PC-9 (cell line): ENCODE measurements around the gene ARHGAP42.

Experiments used
- EZH2 ChIP-seq: fragments of 200-600 bp; sonication (generic); IDR thresholded peaks from 2 replicates; pipeline ENCODE4 v1.8.0; 2017; ENCODE audit warnings: antibody characterized with exemption, low read depth
- TF ChIP-seq, protein P1 (sequence below): fragments of 200-600 bp; sonication (generic); conservative IDR thresholded peaks from 2 replicates; pipeline ENCODE4 v1.6.1; 2017; ENCODE audit warnings: mixed run types, antibody characterized with exemption, mild to moderate bottlenecking, moderate library complexity

DNA sequence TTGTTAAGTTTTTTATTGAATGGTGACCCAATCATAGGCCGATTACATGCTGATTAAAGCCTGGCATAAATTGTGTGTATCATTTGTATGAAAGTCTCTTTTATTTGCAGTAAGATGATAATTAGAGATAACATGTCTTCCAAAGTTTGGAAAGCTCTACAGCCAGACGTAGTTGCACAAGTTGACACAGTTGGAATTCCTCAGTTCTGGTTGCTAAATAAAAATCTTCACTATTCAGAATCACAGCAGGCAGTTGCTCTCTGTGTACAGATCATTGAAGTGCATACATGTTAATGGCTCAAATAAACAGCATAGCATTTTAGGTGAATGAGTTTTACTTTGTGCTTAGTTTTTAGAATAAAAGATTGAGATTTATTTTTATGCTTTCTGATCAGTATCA lies 69.5 kb downstream of the ARHGAP42 start:
- TF ChIP-seq, protein P1, sequence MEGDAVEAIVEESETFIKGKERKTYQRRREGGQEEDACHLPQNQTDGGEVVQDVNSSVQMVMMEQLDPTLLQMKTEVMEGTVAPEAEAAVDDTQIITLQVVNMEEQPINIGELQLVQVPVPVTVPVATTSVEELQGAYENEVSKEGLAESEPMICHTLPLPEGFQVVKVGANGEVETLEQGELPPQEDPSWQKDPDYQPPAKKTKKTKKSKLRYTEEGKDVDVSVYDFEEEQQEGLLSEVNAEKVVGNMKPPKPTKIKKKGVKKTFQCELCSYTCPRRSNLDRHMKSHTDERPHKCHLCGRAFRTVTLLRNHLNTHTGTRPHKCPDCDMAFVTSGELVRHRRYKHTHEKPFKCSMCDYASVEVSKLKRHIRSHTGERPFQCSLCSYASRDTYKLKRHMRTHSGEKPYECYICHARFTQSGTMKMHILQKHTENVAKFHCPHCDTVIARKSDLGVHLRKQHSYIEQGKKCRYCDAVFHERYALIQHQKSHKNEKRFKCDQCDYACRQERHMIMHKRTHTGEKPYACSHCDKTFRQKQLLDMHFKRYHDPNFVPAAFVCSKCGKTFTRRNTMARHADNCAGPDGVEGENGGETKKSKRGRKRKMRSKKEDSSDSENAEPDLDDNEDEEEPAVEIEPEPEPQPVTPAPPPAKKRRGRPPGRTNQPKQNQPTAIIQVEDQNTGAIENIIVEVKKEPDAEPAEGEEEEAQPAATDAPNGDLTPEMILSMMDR: no peak
- no peak for TF ChIP-seq EZH2
